Lung (tissue), 12 donors: ENCODE results near the gene DDX27. TPM values are rescaled to one million over a fixed set of nuclear protein-coding genes. Genes with fewer than 3 reads are reported as not detected.

ENCODE experiments used
- ATAC-seq: fragments of 200-7000 bp; cut with Tn5 transposase; one replicate; pipeline ENCODE4 v1.9.1; 2020; ENCODE audit warnings: moderate number of reproducible peaks; ENCODE audit not compliant: insufficient read depth, low FRiP score
- DNase-seq, 3 donors: peaks; one replicate each; pipeline ENCODE4 v3.0.0-alpha.2; 2013 to 2017
- H3K27ac ChIP-seq, 2 donors: one replicate each; pipeline ENCODE4 v1.5.1; 2013; ENCODE audit warnings: mild to moderate bottlenecking in 2 of 2, moderate library complexity in 2 of 2, control low read depth in 1 of 2, inconsistent platforms in 1 of 2, low read depth in 1 of 2, low read length in 1 of 2
- H3K27me3 ChIP-seq, 3 donors: one replicate each; pipeline ENCODE4 v1.5.1; 2013; ENCODE audit warnings: low read length in 2 of 3; ENCODE audit not compliant: control insufficient read depth in 3 of 3, insufficient read depth in 3 of 3
- H3K36me3 ChIP-seq, 4 donors: one replicate each; pipeline ENCODE4 v1.5.1; 2013; ENCODE audit warnings: low read length in 4 of 4, mild to moderate bottlenecking in 1 of 4, moderate library complexity in 1 of 4; ENCODE audit not compliant: control insufficient read depth in 4 of 4, insufficient read depth in 4 of 4
- H3K4me1 ChIP-seq, 5 donors: one replicate each; pipeline ENCODE4 v1.5.1; 2013; ENCODE audit warnings: low read length in 5 of 5, mild to moderate bottlenecking in 2 of 5, moderate library complexity in 1 of 5; ENCODE audit not compliant: control insufficient read depth in 5 of 5, insufficient read depth in 5 of 5
- H3K4me3 ChIP-seq: one replicate; pipeline ENCODE4 v1.5.1; 2013; ENCODE audit warnings: mild to moderate bottlenecking, control low read depth, moderate library complexity
- H3K9ac ChIP-seq, 2 donors: one replicate each; pipeline ENCODE4 v1.5.1; 2013; ENCODE audit warnings: low read length in 2 of 2, control low read depth in 1 of 2; ENCODE audit not compliant: insufficient read depth in 1 of 2
- H3K9me3 ChIP-seq, 4 donors: one replicate each; pipeline ENCODE4 v1.5.1; 2013; ENCODE audit warnings: low read length in 3 of 4, mild to moderate bottlenecking in 1 of 4, moderate library complexity in 1 of 4; ENCODE audit not compliant: control insufficient read depth in 4 of 4, insufficient read depth in 3 of 4
- WGBS, 2 donors: extraction: QIAGEN DNeasy Blood & Tissue Kit; methylation state at CpG; one replicate each; pipeline ENCODE4 v1.1.7; 2013; 5-methylcytosine and 5-hydroxymethylcytosine counted together
- polyA plus RNA-seq, 2 donors: library from polyadenylated mRNA; stranded (reverse); fragments of 200-250 nt; gene quantifications; one replicate each; pipeline ENCODE4 v1.2.1, GENCODE V29; 2013
- total RNA-seq, 2 donors: library from RNA; depleted of rRNA in 1 of 2; stranded (reverse); fragments of >200 nt in 1 of 2; gene quantifications; one replicate each; pipeline ENCODE4 v1.2.1, GENCODE V29; 2014 to 2021
- TF ChIP-seq, protein P1 (sequence below): IDR thresholded peaks from 2 replicates; pipeline ENCODE4 v1.5.1; 2012; ENCODE audit warnings: mild to moderate bottlenecking; ENCODE audit errors: control extremely low read depth, extremely low read depth
- donor health status: control.
- donor health status: control.
- donor health status: Bipolar disorder and iron deficiency.
- donor health status: healthy.
- donor health status: DM: yes; HTN: yes; CAD: no.

Gene DDX27
- total and polyA plus RNA-seq, 4 donors = 24.9 to 30.0 (median 26.1) TPM

DNA sequence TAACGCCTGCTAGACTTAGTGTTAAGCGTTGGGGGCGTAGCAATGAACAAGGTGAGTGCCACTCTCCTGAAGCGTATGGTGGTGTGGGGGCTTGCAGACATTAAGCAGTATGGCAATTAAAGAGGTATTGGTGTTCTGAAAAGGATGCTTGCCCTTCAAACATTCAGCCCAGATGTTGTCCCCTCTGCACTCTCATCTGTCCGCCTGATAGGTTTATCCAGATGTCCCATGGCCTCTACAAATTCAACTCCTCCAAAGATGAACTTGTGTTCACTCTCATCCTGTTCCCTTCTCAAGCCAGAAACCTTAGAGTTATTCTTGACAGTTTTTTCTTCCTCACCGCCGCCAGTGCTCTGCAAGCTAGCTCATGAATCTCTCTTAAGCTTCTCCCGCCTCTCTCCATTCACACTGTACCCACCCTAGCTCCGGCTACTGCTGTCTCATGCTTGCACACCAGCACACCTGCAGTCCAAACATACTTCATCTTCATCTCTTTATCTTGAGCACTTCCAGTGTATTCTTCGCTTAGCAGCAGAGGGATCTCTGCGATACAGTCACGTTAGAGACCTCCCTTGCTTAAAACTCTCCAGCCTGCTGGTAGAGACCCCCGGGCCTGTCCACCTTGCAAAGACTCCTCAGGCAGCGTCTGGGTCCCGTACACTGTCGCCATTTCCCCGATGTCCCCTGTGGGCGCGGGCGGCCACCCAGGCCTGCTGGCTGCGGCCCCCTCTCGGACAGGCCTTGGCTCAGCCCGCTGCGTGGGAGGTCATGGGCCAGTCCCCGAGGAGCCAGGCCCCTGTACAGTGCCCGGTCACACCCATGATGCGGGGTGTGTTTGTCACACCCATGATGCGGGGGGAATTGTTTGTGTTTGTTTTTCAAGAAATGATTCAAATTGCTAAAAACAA is 962 bp downstream of the DDX27 start:
- Histone ChIP-seq H3K4me1 (peaks cover 3 to 10% (median 7%) of the 10 kb centered on the region in 5 donors), H3K27me3 (no peaks in the 10 kb centered on the region), H3K9me3 (no peaks in the 10 kb centered on the region), H3K27ac (peak overlapping the region; percentile 75 to 91), H3K36me3 (peaks cover 20 to 26% (median 24%) of the 10 kb centered on the region in 4 donors), H3K4me3 (peak overlapping the region; percentile 88), H3K9ac (peak overlapping the region; percentile 67 to 98)
- ATAC-seq = no peak
- TF ChIP-seq, protein P1, sequence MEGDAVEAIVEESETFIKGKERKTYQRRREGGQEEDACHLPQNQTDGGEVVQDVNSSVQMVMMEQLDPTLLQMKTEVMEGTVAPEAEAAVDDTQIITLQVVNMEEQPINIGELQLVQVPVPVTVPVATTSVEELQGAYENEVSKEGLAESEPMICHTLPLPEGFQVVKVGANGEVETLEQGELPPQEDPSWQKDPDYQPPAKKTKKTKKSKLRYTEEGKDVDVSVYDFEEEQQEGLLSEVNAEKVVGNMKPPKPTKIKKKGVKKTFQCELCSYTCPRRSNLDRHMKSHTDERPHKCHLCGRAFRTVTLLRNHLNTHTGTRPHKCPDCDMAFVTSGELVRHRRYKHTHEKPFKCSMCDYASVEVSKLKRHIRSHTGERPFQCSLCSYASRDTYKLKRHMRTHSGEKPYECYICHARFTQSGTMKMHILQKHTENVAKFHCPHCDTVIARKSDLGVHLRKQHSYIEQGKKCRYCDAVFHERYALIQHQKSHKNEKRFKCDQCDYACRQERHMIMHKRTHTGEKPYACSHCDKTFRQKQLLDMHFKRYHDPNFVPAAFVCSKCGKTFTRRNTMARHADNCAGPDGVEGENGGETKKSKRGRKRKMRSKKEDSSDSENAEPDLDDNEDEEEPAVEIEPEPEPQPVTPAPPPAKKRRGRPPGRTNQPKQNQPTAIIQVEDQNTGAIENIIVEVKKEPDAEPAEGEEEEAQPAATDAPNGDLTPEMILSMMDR = no peak
- DNase-seq = no peak
- WGBS, 2 donors = 71 to 80% methylated on average over 28 of the region's 28 CpGs

DNA sequence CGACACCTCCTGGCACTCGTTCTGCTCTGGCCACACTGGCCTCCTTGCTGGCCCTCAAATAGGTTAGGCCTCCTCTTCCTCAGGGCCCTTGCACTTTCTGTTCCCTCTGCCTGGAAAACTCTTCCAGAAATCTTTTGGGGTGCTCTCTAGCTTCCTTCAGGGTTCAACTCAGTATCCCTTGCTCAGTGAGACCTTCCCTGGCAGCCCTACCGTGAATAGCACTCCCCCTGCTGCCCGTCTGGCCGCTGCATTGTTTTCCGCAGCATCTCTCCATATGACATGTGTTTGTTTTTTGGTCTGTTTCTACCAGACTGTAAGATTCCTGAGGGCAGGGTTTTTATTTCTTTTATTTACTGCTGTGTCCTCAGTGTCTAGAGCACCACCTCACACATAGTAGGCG is 6.7 kb downstream of the DDX27 start:
- TF ChIP-seq, protein P1 = no peak
- DNase-seq (no peak), ATAC-seq (no peak)
- Histone ChIP-seq H3K4me1 (no peaks in the 10 kb centered on the region), H3K9ac (no peak overlapping the region), H3K4me3 (no peak overlapping the region), H3K36me3 (peaks cover 30 to 55% (median 37%) of the 10 kb centered on the region in 4 donors), H3K27me3 (no peaks in the 10 kb centered on the region), H3K27ac (no peak overlapping the region), H3K9me3 (no peaks in the 10 kb centered on the region)
- 93 to 94% methylated on average over 7 of the region's 7 CpGs for WGBS, 2 donors

DNA sequence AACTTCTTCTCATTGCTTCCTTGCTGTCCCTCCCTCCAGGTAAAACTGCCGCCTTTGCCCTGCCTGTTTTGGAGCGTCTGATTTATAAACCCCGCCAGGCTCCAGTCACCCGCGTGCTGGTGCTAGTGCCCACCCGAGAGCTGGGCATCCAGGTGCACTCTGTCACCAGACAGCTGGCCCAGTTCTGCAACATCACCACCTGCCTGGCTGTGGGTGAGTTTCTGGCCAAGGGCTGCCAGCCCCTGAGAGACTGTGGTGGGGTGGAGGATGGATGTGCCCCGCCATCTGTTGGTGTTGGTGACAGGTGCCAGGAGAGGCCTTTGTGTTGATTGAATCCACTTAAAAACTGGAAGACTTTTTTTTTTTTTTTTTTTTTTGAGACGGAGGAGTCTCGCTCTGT is 9.5 kb downstream of the DDX27 start:
- Histone ChIP-seq H3K4me3 (no peak overlapping the region), H3K9me3 (no peaks in the 10 kb centered on the region), H3K36me3 (peaks cover 28 to 62% (median 37%) of the 10 kb centered on the region in 4 donors), H3K4me1 (no peaks in the 10 kb centered on the region), H3K9ac (no peak overlapping the region), H3K27me3 (no peaks in the 10 kb centered on the region), H3K27ac (no peak overlapping the region)
- ATAC-seq (no peak), DNase-seq (no peak)
- TF ChIP-seq, protein P1 = no peak
- 96 to 97% methylated on average over 7 to 9 of the region's 9 CpGs for WGBS, 2 donors
